ENCODE measurements around the gene RPL37A.
"Not testable (repeated sequence)": the region's sequence is repeated elsewhere in the genome, so short reads cannot be mapped to it uniquely, and the experiment has no call there.

The RPL37A gene

GRCh38 chr2:216508229-216508628 lies 9.6 kb downstream of the RPL37A start:
- DNase-seq (ENCODE audit: extremely low spot score), result no peak
- CTCF ChIA-PET, result no interaction called here
- POLR2A ChIA-PET, result interaction anchor here (3.6 kb wide), 1 partner anchor 10 kb away, joined by 17 read pairs; the partner anchor contains the start of gene RPL37A
- TF ChIP-seq LEF1 (IDR thresholded peaks at IDR 0.05; ENCODE audit: borderline replicate concordance) (no peak), ARNT (IDR thresholded peaks at IDR 0.05) (no peak), FOXK2 (IDR thresholded peaks at IDR 0.05) (no peak), L3MBTL2 (conservative IDR thresholded peaks at IDR 0.05) (no peak), TARDBP (IDR thresholded peaks at IDR 0.05) (no peak), FOXA1 (IDR thresholded peaks at IDR 0.05) (no peak), HDGF (IDR thresholded peaks at IDR 0.05; ENCODE audit: borderline replicate concordance) (no peak), ELF4 (IDR thresholded peaks at IDR 0.05) (no peak), SP1 (IDR thresholded peaks at IDR 0.05) (no peak), CTBP1 (IDR thresholded peaks at IDR 0.05; ENCODE audit: borderline replicate concordance) (no peak), BHLHE40 (IDR thresholded peaks at IDR 0.05; ENCODE audit: borderline replicate concordance) (no peak), NFRKB (IDR thresholded peaks at IDR 0.05) (no peak), ZNF384 (IDR thresholded peaks at IDR 0.05) (no peak), SUZ12 (IDR thresholded peaks at IDR 0.05) (no peak), FOXM1 (IDR thresholded peaks at IDR 0.05; ENCODE audit: borderline replicate concordance) (no peak)
- TF ChIP-seq, protein P1, sequence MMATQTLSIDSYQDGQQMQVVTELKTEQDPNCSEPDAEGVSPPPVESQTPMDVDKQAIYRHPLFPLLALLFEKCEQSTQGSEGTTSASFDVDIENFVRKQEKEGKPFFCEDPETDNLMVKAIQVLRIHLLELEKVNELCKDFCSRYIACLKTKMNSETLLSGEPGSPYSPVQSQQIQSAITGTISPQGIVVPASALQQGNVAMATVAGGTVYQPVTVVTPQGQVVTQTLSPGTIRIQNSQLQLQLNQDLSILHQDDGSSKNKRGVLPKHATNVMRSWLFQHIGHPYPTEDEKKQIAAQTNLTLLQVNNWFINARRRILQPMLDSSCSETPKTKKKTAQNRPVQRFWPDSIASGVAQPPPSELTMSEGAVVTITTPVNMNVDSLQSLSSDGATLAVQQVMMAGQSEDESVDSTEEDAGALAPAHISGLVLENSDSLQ (IDR thresholded peaks at IDR 0.05), result no peak

- ChIA-PET CTCF (interaction anchor here (0.8 to 1.4 kb wide), 5 partner anchors 11 to 150 kb away, joined by 3 to 8 read pairs (median 3); no protein-coding TSS in a partner anchor), POLR2A (no interaction called here)
- TF ChIP-seq SP1 (IDR thresholded peaks at IDR 0.05), result no peak
- no peak for TF ChIP-seq TARDBP (IDR thresholded peaks at IDR 0.05)
- no peak for TF ChIP-seq SUZ12 (IDR thresholded peaks at IDR 0.05)
- no peak for TF ChIP-seq ZNF384 (IDR thresholded peaks at IDR 0.05)
- TF ChIP-seq ARNT (IDR thresholded peaks at IDR 0.05), result no peak
- no peak for TF ChIP-seq L3MBTL2 (conservative IDR thresholded peaks at IDR 0.05)
- no peak for TF ChIP-seq ELF4 (IDR thresholded peaks at IDR 0.05)
- peak; percentile 60; the same call in 1 of the 2 replicates for TF ChIP-seq FOXK2 (IDR thresholded peaks at IDR 0.05)
- peak; percentile 48 for DNase-seq (ENCODE audit: extremely low spot score)
These were observed 18.2 kb downstream of the RPL37A start for GRCh38 chr2:216516730-216517350.

GRCh38 chr2:216517447-216518225 lies 19.0 kb downstream of the RPL37A start:
- no peak for DNase-seq (ENCODE audit: extremely low spot score)
- TF ChIP-seq SP1 (IDR thresholded peaks at IDR 0.05), result no peak
- TF ChIP-seq BHLHE40 (IDR thresholded peaks at IDR 0.05; ENCODE audit: borderline replicate concordance), result no peak
- TF ChIP-seq ARNT (IDR thresholded peaks at IDR 0.05), result no peak
- TF ChIP-seq LEF1 (IDR thresholded peaks at IDR 0.05; ENCODE audit: borderline replicate concordance), result no peak
- TF ChIP-seq FOXK2 (IDR thresholded peaks at IDR 0.05), result no peak
- TF ChIP-seq HDGF (IDR thresholded peaks at IDR 0.05; ENCODE audit: borderline replicate concordance), result no peak
- no peak for TF ChIP-seq FOXA1 (IDR thresholded peaks at IDR 0.05)
- no peak for TF ChIP-seq SUZ12 (IDR thresholded peaks at IDR 0.05)
- no peak for TF ChIP-seq NFRKB (IDR thresholded peaks at IDR 0.05)
- TF ChIP-seq, protein P1 (IDR thresholded peaks at IDR 0.05), result no peak
- no peak for TF ChIP-seq L3MBTL2 (conservative IDR thresholded peaks at IDR 0.05)
- TF ChIP-seq TARDBP (IDR thresholded peaks at IDR 0.05), result no peak
- TF ChIP-seq FOXM1 (IDR thresholded peaks at IDR 0.05; ENCODE audit: borderline replicate concordance), result no peak
- no peak for TF ChIP-seq ELF4 (IDR thresholded peaks at IDR 0.05)
- TF ChIP-seq ZNF384 (IDR thresholded peaks at IDR 0.05), result no peak
- CTCF ChIA-PET, result interaction anchor here (0.6 to 3.1 kb wide), 6 partner anchors 12 to 149 kb away, joined by 3 to 14 read pairs (median 4); no protein-coding TSS in a partner anchor
- POLR2A ChIA-PET, result interaction anchor here (1.1 kb wide), 1 partner anchor 19 kb away, joined by 3 read pairs; the partner anchor contains the start of gene RPL37A

DNA sequence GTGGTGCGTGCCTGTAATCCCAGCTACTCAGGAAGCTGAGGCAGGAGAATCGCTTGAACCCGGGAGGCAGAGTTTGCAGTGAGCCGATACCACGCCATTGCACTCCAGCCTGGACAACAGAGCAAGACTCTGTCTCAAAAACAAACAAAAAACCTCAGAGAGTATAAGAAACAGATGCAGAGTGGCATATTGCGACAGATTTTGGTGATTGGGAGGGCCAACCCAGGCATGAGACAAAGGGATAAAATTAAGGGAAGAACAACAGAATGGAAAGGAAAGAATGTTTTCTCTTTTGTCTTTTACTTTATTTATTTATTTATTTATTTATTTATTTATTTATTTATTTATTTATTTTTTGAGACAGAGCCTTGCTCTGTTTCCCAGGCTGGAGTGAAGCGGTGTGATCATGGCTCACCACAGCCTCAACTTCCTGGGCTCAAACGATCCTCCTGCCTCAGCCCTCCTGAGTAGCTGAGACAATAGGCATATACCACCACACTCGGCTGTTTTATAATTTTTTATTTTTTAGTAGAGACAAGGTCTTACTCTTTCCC lies 20.0 kb downstream of the RPL37A start:
- DNase-seq (ENCODE audit: extremely low spot score), result not testable (repeated sequence)
- ChIA-PET POLR2A (interaction anchor here (1.1 kb wide), 1 partner anchor 20 kb away, joined by 3 read pairs; the partner anchor contains the start of gene RPL37A), CTCF (interaction anchor here (0.9 to 3.1 kb wide), 5 partner anchors 12 to 150 kb away, joined by 3 to 14 read pairs (median 6); no protein-coding TSS in a partner anchor)

DNA sequence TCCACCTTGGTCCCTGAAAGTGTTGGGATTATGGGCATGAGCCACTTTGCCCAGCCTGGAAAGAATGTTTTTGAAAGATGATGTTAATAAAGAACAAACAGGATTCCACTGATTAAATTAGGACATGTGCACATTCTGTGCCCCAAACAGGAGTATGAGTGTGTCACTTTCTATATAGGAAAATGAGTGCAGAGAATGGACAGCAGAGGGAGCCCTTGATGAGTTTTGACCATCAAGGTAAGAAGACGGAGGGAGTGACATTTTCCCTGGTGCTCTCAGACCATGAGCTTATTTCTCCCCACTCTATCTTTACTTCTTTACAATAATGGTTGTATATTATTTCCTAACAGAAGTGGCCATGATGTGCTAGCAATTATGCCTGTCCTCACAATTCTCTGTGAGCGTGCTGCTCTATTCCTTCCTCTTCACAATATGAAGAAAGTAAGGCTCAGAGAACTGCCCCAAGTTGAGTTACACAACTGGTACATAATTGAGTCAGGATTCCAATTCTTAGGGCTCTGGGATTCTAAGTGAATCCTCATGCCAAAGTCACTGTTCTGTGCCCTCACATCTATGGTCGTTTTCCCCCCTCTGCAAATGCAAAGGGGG lies 20.6 kb downstream of the RPL37A start:
- POLR2A ChIA-PET, result no interaction called here
- TF ChIP-seq, protein P1 (IDR thresholded peaks at IDR 0.05), result peak; percentile 26; the same call in 1 of the 2 replicates
- TF ChIP-seq NFRKB (IDR thresholded peaks at IDR 0.05) (no peak), TARDBP (IDR thresholded peaks at IDR 0.05) (no peak)
- DNase-seq (ENCODE audit: extremely low spot score), result peak; percentile 65
- CTCF ChIA-PET, result interaction anchor here (0.6 to 3.1 kb wide), 11 partner anchors 12 to 150 kb away, joined by 3 to 14 read pairs (median 4); no protein-coding TSS in a partner anchor

All from HEK293T (cell line).